WTC11 (cell line): ENCODE results near the gene VSIR.

Experiments used
- ETV6 ChIP-seq: sonication (generic); formaldehyde crosslinking; IDR thresholded peaks from 2 replicates; pipeline ENCODE4 v1.8.1; 2022; ENCODE audit warnings: mild to moderate bottlenecking, missing genetic modification reagents
- FOXJ3 ChIP-seq: sonication (generic); formaldehyde crosslinking; IDR thresholded peaks from 2 replicates; pipeline ENCODE4 v1.9.0; 2021; ENCODE audit warnings: missing genetic modification reagents, mild to moderate bottlenecking, borderline replicate concordance
- NFE2L1 ChIP-seq: sonication (generic); formaldehyde crosslinking; IDR thresholded peaks from 2 replicates; pipeline ENCODE4 v1.8.1; 2023; ENCODE audit warnings: missing genetic modification reagents
- NR1H2 ChIP-seq: sonication (generic); formaldehyde crosslinking; IDR thresholded peaks from 2 replicates; pipeline ENCODE4 v1.9.0; 2021; ENCODE audit warnings: mild to moderate bottlenecking, moderate library complexity, missing genetic modification reagents
- TEAD1 ChIP-seq: sonication (generic); formaldehyde crosslinking; IDR thresholded peaks from 2 replicates; pipeline ENCODE4 v1.8.0; 2022; ENCODE audit warnings: mild to moderate bottlenecking, missing genetic modification reagents
- ZBTB43 ChIP-seq: sonication (generic); formaldehyde crosslinking; IDR thresholded peaks from 2 replicates; pipeline ENCODE4 v1.8.1; 2023; ENCODE audit warnings: mild to moderate bottlenecking, missing genetic modification reagents
- TF ChIP-seq, protein P1 (sequence below): fragments of 200-600 bp; IDR thresholded peaks from 2 replicates; pipeline ENCODE4 v1.8.0; 2022; ENCODE audit warnings: antibody characterized with exemption
- TF ChIP-seq, protein P2 (sequence below): sonication (generic); formaldehyde crosslinking; IDR thresholded peaks from 2 replicates; pipeline ENCODE4 v1.8.0; 2022; ENCODE audit warnings: mild to moderate bottlenecking, missing genetic modification reagents

GRCh38 chr10:71740069-71740653 lies 33.2 kb downstream of the VSIR start:
- TF ChIP-seq, protein P1, sequence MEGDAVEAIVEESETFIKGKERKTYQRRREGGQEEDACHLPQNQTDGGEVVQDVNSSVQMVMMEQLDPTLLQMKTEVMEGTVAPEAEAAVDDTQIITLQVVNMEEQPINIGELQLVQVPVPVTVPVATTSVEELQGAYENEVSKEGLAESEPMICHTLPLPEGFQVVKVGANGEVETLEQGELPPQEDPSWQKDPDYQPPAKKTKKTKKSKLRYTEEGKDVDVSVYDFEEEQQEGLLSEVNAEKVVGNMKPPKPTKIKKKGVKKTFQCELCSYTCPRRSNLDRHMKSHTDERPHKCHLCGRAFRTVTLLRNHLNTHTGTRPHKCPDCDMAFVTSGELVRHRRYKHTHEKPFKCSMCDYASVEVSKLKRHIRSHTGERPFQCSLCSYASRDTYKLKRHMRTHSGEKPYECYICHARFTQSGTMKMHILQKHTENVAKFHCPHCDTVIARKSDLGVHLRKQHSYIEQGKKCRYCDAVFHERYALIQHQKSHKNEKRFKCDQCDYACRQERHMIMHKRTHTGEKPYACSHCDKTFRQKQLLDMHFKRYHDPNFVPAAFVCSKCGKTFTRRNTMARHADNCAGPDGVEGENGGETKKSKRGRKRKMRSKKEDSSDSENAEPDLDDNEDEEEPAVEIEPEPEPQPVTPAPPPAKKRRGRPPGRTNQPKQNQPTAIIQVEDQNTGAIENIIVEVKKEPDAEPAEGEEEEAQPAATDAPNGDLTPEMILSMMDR: no peak
- TF ChIP-seq TEAD1 (CRISPR knock-in tag) (no peak), ZBTB43 (CRISPR knock-in tag) (no peak), FOXJ3 (CRISPR knock-in tag) (no peak), NFE2L1 (CRISPR knock-in tag) (no peak), NR1H2 (CRISPR knock-in tag) (no peak), ETV6 (CRISPR knock-in tag) (no peak)
- TF ChIP-seq, protein P2, sequence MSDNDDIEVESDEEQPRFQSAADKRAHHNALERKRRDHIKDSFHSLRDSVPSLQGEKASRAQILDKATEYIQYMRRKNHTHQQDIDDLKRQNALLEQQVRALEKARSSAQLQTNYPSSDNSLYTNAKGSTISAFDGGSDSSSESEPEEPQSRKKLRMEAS (CRISPR knock-in tag): no peak
